Stomach (tissue), 4 donors: ENCODE measurements around the gene H2BW2.

Experiments used
- CTCF ChIP-seq, 7 experiments: fragments of 450-650 bp in 4 of 7; fragments of 200-600 bp in 3 of 7; sonication (generic) in 3 of 7; IDR thresholded peaks; one replicate each; pipeline ENCODE4 v1.5.1; 2016 to 2019; ENCODE audit warnings: antibody characterized with exemption in 7 of 7, control low read depth in 2 of 7, mild to moderate bottlenecking in 1 of 7
- EP300 ChIP-seq: sonication (generic); formaldehyde crosslinking; IDR thresholded peaks from one replicate; pipeline ENCODE4 v1.6.1; 2017; ENCODE audit warnings: antibody characterized with exemption
- POLR2A ChIP-seq, 4 donors: fragments of 450-650 bp; IDR thresholded peaks; one replicate each; pipeline ENCODE4 v1.6.1; 2016; ENCODE audit warnings: antibody characterized with exemption in 4 of 4, control low read depth in 2 of 4, mild to moderate bottlenecking in 1 of 4, moderate library complexity in 1 of 4
- POLR2AphosphoS5 ChIP-seq, 3 donors: sonication (generic); formaldehyde crosslinking; IDR thresholded peaks; one replicate each; pipeline ENCODE4 v1.6.1; 2016; ENCODE audit warnings: antibody characterized with exemption in 3 of 3

- no peak for TF ChIP-seq CTCF (IDR thresholded peaks at IDR 0.05)
- TF ChIP-seq POLR2A (IDR thresholded peaks at IDR 0.05): no peak
- no peak for TF ChIP-seq POLR2AphosphoS5 (IDR thresholded peaks at IDR 0.05)
- no peak for TF ChIP-seq EP300
These were observed 40.5 kb upstream of the H2BW2 start for GRCh38 chrX:103999234-103999633.
